ENCODE results near the gene DNAI2.
"Not testable (repeated sequence)": the region's sequence is repeated elsewhere in the genome, so short reads cannot be mapped to it uniquely, and the experiment has no call there.

The DNAI2 gene

DNA sequence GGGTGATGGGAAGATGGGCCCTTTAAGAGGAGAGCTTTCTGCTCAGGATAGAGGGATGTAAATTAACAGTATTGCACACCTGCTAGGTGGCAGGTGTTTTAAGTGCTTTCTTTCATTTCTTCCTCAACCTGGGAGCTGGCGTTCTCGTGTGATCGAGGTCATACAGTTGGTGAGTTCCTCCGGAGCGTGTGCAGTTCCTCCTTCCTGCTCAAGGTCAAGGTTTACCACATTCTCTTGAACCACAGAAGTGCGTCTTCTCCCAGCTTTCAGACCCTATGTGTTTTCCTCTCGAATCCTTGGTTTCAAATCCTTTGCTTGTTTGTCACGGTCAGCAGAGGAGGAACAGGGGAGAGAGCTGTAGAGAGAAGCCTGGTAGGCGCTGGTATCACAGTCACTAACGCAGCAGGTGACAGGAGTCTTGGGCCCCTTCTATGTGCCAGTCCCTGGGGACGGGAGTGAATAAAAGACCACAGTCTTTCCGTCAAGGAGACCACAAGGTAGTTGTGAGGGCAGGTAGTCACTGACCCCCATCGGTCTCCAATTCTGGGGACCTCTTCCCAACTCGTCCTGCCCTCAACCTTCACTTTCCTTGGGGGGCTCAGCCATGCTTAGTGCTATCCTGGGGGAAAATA is 791 bp downstream of the DNAI2 start:
- DNase-seq (ENCODE audit: low spot score), result no peak

DNA sequence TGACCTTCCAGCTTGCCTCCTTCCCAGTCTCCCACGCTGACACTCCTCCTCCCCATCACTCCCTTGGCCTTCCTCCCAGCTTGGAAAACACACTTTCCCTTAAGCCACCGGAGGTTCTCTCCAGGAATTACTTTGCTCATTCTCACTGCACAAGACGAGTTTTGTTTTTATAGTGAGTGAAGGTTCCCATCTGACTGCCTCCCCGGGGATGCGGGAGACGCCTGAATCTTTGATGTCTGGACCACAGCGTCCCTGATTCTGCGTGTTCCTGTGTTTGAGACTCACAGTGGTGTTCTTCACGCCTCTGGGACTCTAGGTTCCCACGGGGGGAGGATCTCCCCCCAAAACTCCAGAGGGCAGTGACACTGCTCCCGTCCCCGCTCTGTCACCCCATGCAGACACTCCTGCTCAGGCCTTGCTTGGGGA is 2.0 kb downstream of the DNAI2 start:
- DNase-seq (ENCODE audit: low spot score), result peak; percentile 82

DNA sequence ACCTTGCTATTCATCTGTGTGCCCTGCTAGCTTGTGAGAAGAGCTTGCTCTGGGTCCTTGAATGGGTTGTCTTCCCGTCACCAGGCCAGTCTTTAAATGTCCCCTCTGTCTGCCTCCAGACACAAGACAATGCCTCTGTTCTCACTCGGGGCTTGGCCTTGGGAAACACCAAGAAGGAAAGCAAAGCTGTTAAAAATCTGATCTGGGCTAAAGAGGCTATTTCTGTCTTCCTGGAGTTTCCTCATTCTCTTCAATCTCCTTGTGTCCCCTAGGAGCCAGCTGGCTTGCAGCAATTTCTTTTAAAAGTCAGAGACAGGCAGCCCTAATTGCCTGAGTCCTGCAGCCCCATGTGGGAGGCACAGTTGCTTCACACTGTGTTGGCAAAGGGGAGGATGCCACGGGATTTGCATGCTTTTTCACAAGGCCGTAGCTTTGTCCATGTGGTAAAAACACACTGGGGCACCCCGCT is 2.5 kb downstream of the DNAI2 start:
- peak; percentile 93 for DNase-seq (ENCODE audit: low spot score)

DNA sequence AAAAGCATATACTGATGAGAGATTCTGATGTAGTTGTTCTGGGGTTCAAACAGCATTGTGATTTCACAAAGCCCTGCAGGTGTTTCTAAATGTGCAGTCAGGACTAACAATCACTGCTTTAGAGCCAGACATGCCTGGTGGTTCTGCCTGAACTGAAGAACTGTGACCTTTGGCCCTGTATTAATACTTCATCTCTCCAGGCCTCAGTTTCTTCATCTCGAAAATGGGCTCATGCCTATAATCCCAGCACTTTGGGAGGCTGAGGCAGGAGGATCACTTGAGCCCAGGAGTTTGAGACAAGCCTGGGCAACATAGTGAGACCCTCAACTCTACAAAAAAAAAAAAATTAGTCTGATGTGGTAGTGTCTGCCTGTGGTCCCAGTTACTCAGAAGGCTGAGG is 3.9 kb downstream of the DNAI2 start:
- DNase-seq (ENCODE audit: low spot score), result no peak

DNA sequence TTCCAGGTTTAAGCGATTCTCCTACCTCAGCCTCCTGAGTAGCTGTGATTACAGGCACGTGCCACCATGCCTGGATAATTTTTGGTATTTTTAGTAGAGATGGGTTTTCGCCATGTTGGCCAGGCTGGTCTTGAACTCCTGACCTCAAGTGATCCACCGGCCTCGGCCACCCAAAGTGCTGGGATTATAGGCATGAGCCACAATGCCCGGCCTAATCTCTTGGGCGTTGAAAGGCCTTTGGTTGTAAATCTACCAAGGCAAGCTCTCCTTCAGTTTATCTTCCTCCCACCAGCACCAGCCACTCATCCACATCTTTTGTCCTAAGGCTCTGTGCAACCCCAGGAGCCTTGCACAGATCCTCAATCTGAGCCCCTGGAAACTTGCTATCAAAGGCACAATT is 5.6 kb downstream of the DNAI2 start:
- DNase-seq (ENCODE audit: low spot score), result not testable (repeated sequence)

DNA sequence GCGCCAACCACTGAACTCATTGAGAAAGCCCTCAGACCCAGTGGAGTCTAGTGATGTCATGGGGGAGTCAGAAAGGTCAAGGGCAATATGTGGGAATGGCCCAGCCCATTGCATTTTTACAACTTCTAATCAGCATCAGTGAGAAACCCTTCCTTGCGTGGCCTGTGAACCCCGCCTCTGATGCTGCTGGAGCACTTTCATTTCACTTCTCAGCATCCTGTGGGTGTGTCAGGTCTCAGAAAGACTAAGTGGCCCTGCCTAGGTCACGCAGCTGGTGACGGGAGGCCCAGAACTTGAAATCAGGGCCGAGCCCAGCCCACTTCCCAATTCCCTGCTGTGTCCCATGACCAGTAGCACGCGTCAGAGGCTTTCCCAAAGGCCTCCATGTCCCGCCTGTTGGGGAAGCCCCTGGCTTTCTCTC is 6.1 kb downstream of the DNAI2 start:
- DNase-seq (ENCODE audit: low spot score), result no peak

DNA sequence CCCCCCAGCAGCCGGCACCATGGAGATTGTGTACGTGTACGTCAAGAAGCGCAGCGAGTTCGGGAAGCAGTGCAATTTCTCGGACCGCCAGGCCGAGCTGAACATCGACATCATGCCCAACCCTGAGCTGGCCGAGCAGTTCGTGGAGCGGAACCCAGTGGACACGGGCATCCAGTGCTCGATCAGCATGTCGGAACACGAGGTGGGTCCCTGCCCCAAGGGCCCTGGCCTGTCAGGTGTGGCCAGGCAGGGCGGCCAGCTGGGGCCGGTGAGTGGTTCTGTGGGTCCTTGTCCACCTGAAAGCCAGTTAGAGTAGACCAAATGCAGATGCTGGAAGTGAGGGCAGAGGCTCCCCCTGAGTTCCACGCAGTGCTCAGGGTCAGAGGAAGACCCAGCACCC is 7.8 kb downstream of the DNAI2 start:
- no peak for DNase-seq (ENCODE audit: low spot score)

DNA sequence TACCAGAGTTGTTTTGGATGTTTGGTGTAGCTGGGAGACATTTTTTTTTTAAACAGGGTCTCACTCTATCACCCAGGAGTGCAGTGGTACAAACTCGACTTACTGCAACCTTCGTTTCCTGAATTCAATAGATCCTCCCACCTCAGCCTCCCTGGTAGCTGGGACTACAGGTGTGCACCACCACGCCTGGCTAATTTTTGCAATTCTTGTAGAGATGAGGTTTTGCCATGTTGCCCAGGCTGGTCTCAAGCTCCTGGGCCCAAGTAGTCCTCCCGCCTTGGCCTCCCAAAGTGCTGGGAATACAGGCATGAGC is 8.2 kb downstream of the DNAI2 start:
- DNase-seq (ENCODE audit: low spot score), result not testable (repeated sequence)

DNA sequence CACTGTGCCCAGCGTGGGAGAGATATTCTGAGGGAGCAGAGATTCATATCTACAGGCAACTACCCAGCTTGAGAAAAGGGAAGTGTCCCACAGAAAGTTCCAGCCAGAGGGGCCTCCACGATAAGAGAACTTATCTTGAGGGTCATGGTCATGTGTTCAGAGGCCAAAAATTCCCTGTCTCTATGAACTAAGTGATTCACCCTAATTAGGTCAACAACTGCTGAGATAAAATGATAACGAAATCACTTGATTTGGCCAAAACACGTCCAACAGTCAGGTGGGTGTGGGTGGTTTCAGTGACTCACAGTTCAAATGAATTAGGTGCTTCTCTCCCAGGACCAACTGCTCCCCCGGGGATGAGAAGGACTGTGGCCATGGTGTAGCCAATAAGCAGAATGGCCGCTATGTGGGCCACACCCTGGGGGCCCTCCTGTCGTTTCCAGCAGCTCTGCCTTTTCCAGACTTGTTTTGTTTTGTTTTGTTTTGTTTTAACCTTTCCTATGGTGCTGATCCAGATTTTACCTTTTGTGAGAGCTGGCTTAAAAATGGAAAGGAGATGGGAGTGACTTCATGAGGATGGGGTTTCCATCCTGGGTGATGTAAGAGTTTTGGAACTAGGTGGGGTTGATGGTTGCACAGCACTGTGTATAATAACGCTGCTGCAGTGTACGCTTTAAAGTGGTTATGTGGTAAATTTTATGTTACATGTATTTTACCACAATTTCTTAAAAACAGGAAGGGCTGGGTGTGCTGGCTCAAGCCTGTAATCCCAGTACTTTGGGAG is 8.7 kb downstream of the DNAI2 start:
- DNase-seq (ENCODE audit: low spot score), result no peak

DNA sequence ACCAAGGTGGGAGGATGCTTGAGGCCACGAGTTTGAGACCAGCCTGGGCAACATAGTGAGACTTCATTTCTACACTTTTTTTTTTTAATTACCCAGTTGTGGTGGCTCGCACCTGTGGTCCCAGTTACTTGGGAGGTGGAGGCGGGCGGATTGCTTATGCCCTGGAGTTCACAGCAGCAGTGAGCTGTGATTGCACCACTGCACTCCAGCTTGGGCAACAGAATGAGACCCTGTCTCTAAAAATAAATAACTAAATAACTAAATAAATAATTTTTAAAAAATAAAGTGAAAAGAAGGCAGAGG is 9.3 kb downstream of the DNAI2 start:
- no peak for DNase-seq (ENCODE audit: low spot score)

DNA sequence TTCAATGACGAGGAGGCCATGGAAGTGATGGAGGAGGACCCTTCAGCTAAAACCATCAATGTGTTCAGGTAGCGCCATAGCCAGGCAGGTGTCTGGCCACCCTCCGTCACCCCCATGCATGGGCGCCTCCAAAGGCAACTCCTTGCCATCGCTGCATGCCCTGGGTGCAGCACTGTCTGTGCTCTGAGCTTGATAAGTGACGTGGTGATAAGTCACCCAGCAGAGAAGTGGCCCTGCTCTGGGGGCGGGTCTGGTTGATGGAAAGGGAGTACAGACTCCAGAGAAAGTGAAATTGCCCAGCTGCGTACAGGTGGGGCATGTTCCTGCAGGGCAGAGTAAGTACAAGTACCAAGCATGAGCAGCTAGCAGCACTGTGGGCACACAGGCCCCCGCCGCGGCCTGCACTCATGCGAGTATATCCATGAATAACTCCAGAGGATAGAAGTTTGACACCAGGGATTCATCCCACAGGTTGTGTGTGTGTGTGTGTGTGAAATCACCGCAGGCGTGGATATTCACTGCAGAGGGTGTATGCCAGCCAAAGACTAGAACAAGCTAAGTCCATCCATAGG is 13.1 kb downstream of the DNAI2 start:
- no peak for DNase-seq (ENCODE audit: low spot score)

DNA sequence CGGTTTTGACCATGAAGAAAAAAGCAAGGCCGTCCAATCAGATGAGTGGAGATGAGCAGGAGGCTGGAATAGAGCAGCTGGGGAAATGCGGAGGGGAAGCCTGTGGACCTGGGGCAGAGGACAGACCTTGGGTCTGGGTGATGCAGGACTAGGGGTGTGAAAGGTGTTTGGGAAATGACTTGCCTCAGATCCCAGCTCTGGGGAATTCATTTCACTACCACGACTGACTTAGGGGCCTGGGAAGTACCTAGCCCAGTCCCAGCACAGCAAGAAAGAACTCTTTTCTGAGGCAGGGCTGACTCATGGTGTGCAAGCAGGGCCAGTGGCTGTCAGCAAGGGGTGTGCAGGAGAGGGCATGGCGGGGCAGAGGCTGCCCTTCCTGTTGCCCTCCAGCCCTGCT is 14.8 kb downstream of the DNAI2 start:
- no peak for DNase-seq (ENCODE audit: low spot score)

DNA sequence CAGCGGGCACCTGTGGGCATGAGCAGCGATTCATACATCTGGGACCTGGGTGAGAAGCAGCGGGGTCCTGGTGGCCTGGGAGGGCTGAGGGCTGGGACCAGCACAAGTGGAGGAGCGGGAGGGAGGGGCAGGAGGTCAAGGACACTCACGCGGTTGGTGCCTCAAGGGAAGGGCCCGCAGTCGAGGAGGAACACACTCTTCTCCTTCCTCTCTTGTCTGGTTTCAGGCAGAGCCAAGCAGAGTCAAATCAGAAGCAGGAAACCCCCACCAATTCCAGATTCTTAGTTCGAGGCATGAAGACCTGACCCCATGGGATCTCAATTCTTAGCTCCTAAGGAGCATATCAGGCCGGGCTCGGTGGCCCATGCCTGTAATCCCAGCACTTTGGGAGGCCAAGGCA is 15.7 kb downstream of the DNAI2 start:
- no peak for DNase-seq (ENCODE audit: low spot score)

DNA sequence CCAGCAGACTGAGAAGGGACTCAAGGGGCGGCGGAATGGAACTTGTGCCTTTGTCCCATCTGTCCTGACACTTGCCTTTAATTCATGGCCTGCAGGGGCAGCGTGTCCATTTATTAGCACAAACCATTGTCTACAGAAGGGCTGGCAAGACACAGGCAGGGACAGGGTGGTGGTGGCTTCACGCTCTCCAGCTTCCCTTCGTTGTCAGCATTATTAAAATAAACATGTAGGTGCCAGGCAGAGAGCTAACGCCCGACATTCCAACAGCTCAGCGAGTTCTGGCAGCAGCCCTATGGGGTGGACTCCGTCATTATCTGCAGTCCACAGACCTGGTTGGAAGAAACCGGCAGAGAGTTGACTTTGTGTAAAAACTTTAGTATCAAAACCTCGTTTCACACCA is 16.3 kb downstream of the DNAI2 start:
- DNase-seq (ENCODE audit: low spot score), result no peak

DNA sequence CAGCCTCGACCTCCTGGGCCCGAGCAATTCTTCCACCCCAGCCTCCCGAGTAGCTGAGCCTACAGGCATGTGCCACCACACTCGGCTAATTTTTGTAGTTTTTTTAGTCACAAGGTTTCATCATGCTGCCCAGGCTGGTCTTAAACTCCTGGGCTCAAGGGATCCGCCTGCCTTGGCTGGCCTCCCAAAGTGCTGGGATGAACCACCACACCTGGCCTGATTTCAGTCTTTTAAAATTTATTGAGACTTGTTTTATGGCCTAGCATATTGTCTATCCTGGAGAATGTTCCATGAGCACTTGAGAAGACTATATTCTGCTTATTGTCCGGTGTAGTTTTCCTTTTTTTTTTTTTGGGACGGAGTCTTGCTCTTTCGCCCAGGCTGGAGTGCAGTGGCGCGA is 18.5 kb downstream of the DNAI2 start:
- no peak for DNase-seq (ENCODE audit: low spot score)

DNA sequence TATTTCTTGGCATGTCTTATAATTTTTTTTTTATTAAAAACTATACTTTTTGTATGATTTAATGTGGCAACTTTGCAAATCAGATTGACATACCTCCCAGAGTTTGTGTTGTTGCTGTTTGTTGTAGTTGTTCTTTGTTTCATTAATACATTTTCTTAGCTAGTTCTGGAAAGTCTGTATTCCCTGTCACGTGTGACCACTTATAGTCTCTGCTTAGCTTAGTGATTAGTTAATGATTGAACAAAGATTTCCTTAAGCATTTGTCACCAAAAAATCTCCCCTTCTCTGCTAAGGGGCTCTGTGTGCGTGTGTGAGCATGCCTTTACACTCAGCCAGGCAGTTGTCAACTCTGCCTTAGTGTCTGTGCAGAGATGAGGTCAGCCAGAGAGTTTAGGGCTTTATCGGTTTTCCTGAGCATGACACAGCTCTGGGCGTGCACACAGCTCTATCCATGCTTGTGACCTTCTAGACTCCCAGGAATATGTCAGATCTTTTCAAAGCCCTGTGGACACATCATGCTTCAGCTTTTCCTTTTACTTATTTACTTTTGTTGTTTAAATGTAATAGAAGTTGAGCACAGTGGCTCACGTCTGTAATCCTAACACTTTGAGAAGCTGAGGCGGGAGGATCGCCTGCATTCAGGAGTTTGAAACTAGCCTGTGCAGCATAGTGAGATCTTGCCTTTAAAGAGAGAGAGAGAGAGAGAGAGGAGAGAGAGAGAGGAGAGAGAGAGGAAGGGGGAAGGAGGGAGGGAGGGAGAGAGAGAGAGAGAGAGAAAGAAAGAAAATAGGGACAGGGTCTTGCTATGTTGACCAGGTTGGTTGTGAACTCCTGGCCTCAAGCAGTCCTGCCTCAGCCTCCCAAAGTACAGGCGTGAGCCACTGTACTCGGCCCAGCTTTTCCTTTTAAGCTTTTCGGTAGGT is 21.9 kb downstream of the DNAI2 start:
- DNase-seq (ENCODE audit: low spot score), result no peak

DNA sequence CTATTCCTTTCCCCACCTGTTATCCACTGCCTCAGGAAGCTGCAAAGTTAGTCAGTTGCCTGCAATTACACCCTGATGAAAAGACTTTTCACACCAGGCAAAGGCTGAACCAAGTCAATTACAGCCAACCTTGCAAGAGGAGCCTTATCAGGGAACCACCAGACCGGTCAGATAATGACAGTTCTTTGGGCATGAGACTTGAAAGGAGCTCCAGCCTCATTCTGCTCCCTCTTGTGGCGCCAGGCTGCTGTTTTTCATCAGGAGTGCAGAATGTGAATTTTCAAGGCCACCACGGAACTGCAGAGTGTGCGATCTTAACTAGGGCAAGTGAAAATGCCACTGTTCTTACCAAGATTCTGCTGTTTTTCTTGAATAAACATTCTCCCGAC is 22.5 kb downstream of the DNAI2 start:
- peak; percentile 95 for DNase-seq (ENCODE audit: low spot score)

DNA sequence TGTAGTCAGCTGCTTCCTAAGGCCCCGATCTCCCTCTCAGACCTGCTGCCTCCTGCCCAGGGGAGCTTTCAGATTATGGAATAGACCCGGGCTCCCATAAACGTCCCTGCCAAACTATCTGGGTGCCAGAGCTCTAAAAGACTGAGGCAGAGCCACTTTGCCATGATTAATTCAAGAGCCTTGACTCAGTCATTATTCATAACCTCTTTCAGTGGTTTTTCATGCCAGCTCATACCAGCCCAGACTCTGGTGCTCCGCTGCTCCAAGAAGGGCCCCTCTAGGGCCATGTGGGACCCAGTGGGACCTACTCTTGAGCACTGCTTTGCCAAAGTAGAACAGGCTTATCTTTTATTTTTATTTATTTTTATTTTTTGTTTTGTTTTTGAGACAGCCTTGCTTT is 23.9 kb downstream of the DNAI2 start:
- no peak for DNase-seq (ENCODE audit: low spot score)

DNA sequence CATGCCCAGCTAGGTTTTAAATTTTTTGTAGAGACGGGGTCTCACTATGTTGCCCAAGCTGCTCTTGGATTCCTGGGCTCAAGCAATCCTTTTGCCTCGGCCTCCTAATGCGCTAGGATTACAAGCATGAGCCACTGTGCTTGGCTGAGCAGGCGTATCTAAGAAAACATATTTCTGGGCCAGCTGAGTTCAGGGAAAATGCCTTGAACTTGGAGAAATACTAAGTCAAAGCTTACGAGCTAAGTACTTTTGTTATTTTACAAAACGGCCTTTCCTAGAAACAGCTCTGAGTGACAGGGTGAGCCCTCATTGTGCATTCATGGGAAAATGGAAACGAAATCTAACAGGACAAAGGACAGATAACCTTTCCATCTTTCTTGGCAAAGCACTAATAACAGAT is 24.7 kb downstream of the DNAI2 start:
- no peak for DNase-seq (ENCODE audit: low spot score)

DNA sequence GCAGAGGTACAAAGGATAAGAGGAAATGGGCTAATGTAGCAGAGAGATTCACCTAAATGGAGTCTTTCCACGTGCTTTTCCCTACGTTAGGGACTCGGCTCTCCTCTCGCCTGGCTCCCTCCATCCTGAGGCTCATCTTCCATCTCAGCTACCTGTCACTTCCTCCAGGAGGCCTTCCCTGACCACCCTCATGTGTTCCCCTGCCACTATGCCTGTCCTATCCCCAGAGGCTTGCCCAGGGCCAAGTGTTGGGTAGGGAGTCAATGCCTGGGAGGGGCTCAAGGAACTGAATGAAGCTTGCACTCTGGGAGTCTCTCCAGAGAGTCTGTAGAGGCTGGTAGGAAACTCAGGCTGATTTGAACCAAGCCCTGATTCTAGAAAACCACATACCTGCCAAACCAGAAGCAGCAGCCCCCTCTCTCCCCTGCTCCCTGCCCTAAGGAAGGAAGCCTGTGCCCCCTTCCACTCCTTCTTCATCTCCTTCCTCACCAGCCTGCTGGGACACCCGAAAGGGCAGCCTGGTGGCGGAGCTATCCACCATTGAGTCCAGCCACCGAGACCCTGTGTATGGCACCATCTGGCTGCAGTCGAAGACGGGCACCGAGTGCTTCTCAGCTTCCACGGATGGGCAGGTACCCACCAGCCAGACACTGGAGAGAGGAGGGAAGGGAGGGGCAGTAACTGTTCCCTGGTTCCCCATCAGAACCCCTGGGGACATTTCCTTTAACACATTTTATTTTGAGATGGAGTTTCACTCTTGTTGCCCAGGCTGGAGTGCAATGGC is 25.4 kb downstream of the DNAI2 start:
- DNase-seq (ENCODE audit: low spot score), result no peak

DNA sequence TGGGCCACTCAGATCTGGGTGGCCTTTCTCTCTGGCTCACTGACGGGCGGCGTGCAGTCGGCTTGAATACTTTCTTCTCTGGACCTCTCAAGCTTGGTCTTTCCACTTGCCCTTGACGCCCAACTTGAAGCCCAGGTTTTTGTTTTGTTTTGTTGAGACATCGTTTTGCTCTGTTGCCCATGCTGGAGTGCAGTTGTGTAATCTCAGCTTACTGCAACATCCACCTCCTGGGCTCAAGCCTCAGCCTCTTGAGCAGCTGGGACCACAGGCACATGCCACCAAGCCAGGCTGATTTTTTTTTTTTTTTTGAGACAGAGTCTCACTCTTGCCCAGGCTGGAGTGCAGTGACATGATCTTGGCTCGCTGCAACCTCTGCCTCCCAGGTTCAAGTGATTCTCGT is 29.3 kb downstream of the DNAI2 start:
- DNase-seq (ENCODE audit: low spot score), result no peak

DNA sequence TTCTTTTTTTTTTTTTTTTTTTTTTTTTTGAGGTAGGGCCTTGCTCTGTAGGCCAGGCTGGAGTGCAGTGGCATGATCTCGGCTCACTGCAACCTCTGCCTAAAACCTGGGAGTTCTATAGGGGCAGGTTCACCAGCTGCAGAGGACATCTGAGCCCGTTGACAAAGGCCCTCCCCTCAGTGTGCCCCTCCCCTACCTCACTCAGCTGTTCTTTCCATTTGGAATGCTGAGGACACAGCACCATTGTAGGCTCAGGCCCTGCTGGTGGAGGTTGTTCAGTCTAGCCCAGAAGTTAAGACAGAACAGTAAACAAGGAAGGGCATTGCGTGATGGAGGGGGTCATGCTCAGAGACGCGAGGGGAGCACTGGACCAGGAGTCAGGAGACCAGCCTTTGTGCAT is 30.1 kb downstream of the DNAI2 start:
- DNase-seq (ENCODE audit: low spot score), result no peak

All from pons (tissue), 1 donor.